Stimulated activated CD4-positive, alpha-beta T cell treated with anti-CD3 and anti-CD28 coated beads, TNF-alpha, amount 100 ng/mL, for 24 hours (primary cell): ENCODE measurements around the gene ZNF780B.
A peak's percentile ranks its signal among the peaks of the same experiment; 100 is the strongest.
"Not testable (repeated sequence)": the region's sequence is repeated elsewhere in the genome, so short reads cannot be mapped to it uniquely, and the experiment has no call there.

Experiments
- DNase-seq, 3 experiments: peaks; one replicate each; pipeline ENCODE4 v3.0.0-alpha.2; 2020; ENCODE audit warnings: low read depth in 3 of 3

The ZNF780B gene

DNA sequence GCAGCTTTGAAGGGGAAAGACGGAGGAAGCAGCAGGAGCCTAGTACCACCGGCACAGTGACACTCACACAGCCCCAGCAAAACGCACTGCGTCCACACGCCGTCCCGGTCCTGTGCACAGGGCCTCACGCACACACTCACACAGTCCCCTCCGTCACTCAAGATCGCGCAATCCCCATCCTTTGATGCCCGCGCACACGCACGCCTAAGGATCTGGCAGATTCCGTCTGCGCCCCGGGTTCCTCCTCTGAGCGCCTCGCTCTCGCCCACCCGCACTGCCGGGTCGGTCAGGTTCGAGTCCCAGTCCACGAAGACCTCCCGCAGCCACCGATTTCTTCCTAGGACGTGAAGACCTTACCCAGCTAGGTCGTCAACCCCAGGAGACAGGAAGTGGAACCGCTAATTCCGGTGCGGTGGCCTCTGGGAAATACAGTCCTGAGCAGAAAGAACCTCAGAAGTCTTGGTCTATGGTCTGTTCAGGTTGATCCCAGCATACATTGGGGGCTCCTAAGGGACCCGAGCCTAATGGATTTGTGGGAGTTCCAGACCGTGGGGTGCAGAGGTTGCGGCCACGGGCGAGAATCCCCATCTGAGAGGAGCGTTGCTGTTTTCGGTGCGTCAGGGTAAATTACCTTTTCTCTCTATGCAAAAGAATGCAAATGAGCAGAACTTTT is at the start of gene ZNF780B:
Gene ZNF780B, minus strand, starts transcription at position 400 of the 673 bp plus-strand sequence. CDS start 5,899 bp downstream, outside the sequence.
- peak; percentile 40 to 70 (median 42) for DNase-seq

DNA sequence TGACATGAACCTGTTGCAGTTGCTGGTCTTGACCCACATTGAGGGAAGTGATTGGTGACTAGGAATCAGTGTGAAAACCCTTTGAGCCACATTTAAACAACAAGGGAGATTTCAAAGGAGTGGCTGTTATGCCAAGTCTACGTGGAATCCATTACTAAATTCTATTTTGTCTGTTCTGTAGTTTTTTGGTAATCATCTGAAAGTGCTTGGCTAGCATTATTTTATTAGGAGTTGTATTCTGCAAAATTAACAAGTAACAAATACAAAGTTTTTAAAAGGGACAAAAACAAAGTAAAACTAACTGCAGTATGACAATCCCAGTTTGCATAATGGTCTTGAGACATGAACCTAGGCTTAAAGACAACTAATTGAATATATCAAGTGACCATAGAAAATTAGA is 48.7 kb upstream of the ZNF780B start:
- DNase-seq: no peak

DNA sequence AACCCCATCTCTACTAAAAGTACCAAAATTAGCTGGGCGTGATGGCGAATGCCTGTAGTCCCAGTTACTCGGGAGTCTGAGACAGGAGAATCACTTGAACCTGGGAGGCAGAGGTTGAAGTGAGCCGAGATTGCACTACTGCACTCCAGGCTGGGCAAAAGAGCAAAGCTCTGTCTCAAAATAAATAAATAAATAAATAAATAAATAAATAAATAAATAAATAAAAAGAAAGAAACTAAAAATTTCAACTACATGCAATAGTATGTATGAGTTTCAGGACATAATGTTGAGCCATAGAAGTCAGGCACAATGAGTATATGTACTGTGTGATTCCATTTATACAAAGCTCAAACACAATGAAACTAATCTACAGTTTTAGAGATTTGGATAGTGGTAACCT is 47.6 kb upstream of the ZNF780B start:
- no peak for DNase-seq

DNA sequence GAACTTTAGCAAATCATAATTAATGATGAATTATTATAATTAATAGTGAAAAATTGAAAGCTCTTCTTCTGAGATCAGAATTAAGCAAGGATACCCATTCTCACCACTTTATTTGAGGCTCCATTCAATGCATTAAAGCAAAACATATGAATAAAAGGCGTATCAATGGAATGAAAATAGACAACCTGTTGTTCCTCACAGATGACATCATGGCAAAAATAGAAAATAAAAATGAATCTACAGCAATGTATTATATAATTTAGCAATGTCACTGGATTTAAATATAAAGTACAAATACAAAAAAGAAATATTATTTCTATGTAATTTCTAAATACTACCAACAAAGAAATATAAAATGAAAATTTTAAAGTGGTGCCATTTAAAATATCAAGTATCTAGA is 45.8 kb upstream of the ZNF780B start:
- DNase-seq: no peak

DNA sequence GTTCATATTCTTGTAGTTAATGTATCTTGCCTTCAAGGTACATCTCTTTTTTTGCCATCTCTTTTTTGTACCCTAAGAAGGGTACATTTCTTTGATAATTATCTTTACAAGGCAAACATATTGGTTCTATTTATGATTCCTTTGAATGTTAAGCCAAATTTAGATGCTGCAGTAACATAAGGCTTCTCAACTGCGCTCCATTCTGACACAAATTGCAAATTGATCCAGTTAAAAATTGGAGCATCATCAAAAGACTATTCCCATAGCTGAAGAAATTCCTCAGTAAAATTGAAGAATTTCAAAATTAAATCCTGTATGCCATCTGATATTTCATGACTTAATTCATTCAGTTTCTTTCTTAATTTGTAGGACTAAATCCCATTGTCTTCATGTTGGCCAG is 37.4 kb upstream of the ZNF780B start:
- no peak for DNase-seq

DNA sequence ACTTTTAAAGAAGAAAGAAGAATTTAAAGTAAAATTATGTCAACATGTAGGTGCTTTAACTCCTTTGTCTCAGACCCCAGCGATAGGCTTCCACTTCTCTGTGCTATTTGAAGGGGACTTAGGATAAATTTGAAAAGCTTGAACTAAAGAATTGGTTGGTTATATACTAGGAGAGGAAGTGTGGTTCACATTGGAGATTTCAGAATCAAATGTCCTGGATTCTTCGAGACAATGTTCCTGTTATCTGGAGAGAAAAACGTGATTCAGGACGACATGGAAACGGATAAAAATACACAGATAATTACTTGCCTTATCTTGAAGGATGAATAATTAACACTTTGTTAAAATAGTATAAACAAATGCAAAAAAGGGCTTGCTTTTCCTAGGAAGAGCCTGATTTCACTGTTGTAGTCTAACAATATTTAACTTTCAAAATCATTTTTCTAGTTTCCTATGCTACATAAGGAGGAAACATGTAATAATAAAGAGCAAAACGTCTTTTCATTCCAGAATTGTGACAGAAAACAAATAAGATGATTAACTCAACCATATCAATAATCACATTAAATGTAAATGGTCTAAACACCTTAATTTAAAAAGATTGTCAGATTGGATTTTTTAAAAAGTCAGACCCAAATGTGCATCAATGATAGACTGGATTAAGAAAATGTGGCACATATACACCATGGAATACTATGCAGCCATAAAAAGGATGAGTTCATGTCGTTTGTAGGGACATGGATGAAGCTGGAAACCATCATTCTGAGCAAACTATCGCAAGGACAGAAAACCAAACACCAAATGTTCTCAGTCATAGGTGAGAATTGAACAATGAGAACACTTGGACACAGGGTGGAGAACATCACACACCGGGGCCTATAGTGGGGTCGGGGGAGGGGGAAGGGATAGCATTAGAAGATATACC is 35.4 kb upstream of the ZNF780B start:
- no peak for DNase-seq

DNA sequence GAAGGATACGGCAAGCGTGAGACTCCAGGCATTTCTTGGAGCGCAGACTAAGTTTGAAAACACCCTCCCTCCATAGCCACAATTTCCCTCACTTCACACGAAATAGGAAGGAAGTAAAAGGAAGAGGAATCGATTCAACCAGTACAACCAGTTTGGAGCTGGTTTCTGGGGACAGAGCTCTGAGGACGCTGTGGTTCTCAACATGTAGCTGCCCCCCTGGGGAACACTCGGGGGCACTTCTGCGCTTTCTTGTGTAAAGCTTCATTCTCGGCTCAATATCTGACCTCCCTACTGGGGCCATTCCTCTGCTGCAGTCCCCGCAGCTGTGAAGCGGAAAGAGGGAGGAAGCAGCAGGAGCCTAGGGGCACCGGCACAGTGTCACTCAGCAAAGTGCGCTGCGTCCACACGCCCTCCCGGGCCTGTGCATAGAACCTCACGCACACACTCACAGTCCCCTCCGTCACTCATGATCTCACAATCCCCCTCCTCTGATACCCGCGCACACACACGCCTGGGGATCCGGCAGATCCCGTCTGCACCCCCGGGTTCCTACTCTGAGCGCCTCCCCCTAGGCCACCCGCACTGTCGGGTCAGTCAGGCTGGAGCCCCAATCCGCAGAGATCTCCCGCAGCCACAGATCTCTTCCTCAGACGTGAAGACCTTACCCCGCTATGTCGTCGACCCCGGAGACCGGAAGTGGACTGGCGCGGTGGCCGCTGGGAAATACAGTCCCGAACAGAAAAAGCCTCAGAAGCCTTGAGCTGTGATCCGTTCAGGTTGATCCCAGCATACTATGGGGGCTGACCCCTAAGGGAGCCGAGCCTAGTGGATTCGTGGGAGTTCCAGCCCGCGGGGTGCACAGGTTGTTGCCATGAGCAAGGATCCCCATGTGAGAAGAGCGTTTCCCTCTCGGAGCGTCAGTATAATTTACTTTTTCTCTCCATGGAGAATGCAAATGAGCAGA is 34.5 kb upstream of the ZNF780B start, which contains the start of gene ZNF780A:
Gene ZNF780A, minus strand, starts transcription at position 703 of the 964 bp plus-strand sequence. CDS start 6,190 bp downstream, outside the sequence.
- peak; percentile 46 to 76 (median 49) for DNase-seq

DNA sequence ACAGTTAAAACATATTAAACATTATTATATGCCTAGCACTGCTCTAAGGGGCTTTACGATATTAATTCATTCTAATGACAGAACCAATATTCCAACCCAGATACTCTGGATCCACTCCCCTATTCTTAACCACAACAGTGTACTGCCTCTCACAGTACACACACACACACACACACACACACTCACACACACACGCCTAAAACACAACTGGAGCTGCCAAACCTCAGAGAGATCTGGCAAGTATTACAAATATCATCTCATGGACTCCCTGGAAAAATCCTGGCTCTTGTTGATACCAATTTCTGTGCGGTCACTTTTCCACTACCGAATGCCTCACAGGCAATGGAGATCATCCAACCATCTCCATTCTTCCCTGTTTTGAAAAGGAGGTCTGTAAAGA is 33.4 kb upstream of the ZNF780B start:
- DNase-seq: no peak

DNA sequence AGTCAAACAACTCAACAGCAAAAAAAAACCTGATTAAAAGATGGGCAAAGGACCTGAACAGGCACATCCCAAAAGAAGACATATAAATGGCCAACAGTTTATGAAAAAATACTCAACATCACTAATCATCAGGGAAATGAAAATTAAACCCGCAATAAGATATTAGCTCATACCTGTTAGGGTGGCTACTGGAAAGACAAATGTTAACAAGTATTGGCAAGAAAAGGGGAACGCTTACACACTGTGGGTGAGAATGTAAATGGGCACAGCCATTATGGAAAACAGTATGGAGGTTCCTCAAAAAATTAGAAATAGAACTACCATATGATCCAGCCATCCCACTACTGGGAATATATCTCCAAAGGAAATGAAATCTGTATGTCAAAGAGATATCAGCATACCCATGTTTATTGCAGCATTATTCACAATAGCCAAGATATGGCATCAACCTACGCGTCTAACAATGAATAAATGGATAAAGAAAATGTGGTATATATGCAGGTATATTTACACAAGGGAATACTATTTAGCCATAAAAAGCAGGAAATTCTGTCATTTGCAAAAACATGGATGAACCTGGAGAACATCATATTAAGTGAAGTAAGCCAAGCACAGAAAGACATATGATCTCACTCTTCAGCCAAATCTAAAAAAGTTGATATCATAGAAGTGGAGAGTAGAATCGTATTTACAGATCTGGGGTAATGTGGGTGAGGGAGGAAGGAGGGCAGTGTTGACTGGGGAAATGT is 32.4 kb upstream of the ZNF780B start:
- no peak for DNase-seq

DNA sequence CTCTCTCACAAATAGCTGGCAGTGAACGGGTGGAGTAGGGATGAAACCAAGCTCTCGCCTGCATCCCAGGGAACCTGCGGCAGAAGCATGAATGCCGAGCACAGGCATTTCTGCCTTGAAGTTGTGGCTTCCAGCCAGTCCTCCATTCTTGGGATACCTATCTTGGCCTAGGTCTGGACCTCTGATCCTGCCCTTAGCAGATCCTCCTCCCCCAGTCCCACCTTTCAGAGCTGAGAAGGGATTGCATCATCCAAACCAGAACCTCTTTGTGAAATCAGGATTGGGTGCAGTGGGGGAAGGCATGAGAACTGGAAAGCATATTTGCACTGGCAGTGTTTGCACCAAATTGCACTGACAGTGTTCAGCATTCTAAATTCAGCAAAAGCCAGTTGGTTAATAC is 28.9 kb upstream of the ZNF780B start:
- DNase-seq: no peak

DNA sequence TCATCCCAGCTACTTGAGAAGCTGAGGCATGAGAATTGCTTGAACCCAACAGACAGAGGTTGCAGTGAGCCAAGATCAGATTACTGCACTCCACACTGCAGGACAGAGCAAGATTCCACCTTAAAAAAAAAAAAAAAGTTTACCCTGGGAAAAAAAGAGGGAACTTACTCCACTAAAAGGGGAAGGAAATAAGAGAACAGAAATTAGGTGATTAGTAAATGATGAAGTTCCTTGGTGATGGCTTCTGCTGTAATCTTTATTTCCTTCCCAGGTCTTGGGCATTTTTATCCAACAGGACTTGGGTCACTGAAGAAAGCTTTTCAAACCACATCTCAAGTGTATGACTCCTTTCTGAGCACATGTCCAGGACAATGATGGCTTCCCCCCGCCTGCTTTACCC is 25.4 kb upstream of the ZNF780B start:
- DNase-seq: no peak

DNA sequence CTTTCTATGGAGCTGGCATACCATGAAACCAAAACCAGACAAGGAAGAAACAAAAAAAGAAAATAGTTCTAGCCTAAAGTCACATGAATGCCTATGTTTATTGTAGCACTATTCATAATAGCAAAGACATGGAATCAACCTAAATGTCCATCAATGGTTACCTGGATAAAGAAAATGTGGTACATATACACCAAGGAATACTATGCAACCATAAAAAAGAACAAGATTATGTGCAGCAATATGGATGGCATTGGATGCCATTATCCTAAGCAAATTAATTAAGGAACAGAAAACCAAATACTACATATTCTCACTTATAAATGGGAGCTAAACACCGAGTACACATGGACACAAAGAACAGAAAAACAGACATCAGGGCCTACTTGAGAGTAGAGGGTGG is 24.3 kb upstream of the ZNF780B start:
- no peak for DNase-seq

DNA sequence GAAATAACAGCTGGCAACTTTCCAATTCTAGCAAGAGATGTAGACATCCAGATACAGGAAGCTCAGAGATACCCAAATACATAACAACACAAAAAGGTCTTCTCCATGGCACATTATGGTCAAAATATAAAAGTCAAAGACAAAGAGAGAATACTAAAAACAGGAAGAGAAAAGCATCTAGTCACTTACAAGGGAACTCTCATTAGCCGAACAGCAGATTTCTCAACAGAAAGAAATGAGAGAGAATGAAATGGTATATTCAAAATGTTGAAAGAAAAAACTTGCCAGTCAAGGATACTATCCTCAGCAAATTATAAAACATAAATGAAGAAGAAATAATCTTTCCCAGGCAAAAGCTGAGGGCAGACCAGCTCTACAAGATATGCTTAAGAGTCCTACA is 22.3 kb upstream of the ZNF780B start:
- no peak for DNase-seq

DNA sequence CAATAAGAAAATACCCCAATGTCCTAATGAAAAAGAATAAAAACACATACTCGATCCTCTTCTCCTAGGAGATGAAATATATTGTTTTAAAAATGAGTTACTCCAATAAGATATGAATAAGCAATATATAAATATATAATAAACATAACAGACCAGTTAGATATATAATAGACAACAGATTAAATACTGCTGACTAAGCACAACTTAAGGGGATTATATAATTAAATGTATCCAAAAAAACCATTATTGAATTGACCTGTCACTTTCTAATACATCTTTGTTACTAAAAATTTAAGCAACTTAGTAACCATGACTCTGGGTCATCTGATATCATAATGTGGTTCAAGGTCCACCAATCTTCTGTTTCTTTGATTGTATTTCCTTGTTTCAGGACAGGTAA is 14.0 kb upstream of the ZNF780B start:
- no peak for DNase-seq

DNA sequence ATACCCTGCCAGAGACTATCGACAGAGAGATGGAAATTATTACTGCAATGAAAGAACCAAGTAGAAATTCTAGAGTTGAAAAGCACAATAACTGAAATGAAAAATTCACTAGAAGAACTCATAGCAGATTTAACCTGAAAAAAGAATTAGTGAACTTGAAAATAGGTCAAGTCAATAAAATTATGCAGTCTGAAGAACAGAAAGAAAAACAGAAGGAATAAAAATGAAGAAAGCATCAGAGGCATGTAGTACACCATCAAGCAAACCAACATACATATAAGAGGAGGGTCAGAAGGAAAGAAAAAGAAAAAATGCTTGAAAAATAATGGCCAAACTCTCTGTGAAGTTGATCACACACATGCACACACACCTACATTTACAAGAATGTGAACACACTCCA is 3.6 kb upstream of the ZNF780B start:
- DNase-seq: no peak

DNA sequence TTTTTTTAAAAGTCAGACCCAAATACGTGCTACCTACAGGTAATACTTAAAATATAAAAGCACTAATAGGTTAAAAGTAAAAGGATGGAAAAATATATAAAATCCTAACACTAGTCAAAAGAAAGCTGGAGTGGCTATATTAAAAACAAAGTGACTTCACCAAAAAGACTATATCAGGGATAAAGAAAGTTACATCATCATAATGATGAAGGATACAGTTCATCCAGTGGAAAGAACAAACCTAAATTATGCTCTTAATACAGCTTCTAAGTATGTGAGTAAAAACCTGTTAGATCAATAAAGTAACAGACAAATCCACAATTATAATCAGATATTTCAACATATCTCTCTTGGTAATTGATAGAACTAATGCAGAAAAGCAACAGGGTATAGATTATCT is 1.1 kb upstream of the ZNF780B start:
- DNase-seq: no peak

DNA sequence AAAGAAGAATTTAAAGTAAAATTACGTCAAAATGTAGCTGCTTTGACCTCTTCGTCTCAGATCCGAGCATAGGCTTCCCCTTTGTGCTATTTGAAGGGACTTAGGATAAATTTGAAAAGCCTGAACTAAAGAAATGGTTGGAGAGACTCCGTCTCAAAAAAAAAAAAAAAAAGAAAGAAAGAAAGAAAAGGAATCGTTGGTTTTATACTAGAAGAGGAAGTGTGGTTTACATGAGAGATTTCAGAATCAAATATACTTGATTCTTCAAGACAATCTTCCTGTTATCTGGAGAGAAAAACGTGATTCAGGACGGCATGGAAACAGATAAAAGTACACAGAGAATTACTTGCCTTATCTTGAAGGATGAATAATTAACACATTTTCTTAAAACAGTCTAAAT is 474 bp upstream of the ZNF780B start:
- no peak for DNase-seq

DNA sequence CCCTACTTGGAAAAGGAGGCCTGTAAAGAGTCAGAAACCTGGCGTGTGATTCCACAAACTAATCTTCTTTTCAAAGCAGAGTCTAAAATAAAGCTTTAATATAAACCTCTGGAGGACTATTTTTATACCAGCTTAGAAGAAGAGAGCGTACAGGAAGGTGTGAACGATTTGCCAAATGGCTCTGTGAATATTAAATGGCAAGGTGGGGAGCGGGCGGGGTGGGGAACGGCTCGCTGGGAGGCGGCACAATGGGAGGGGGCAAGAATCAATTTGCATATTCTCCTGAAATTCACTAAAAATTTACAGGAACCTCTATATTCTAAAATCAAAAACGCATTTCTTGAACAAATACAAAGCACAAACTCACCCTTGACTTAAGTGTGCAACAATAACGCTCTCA is 982 bp downstream of the ZNF780B start:
- no peak for DNase-seq

DNA sequence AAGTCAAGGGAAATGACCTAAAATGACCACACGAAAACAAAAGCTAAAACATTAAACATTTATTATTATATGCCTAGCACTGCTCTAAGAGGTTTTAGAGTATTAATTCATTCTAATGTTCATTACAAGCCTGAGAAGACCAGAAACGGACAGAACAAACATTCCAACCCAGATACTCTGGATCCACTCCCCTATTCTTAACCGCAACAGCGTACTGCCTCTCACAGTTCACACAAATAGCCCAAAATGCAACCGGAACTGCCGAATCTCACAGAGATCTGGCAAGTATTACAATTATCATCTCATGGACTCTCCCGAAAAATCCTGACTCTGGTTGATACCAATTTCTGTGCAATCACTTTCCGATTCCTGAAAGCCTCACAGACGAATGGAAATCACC is 1.4 kb downstream of the ZNF780B start:
- DNase-seq: no peak

DNA sequence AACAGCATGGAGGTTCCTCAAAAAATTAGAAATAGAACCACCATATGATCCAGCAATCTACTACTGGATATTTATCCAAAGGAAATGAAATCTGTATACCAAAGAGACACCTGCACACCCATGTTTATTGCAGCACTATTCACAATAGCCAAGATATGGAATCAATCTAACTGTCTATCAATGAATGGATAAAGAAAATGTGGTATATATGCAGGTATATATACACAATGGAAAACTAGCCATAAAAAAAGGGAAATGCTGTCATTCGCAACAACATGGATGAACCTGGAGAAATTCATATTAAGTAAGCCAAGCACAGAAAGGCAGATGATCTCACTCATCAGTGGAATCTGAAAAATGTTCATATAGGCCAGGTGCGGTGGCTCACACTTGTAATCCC is 2.5 kb downstream of the ZNF780B start:
- DNase-seq: no peak

DNA sequence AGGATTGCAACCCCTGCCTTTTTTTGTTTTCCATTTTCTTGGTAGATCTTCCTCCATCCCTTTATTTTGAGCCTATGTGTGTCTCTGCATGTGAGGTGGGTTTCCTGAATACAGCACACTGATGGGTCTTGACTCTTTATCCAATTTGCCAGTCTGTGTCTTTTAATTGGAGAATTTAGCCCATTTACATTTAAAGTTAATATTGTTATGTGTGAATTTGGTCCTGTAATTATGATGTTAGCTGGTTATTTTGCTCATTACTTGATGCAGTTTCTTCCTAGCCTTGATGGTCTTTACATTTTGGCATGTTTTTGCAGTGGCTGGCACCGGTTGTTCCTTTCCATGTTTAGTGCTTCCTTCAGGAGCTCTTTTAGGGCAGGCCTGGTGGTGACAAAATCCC is 14.3 kb downstream of the ZNF780B start:
- not testable (repeated sequence) for DNase-seq
